ENCODE measurements around the gene PDLIM3. TPM values are rescaled to one million over a fixed set of nuclear protein-coding genes. Genes with fewer than 3 reads are reported as not detected.

Gene PDLIM3
- total and polyA plus RNA-seq, 9 of the 15 experiments (the other 6 are each of a cell fraction or from before 2014, with no cell fraction given) = 0.06 TPM; not detected in 8

DNA sequence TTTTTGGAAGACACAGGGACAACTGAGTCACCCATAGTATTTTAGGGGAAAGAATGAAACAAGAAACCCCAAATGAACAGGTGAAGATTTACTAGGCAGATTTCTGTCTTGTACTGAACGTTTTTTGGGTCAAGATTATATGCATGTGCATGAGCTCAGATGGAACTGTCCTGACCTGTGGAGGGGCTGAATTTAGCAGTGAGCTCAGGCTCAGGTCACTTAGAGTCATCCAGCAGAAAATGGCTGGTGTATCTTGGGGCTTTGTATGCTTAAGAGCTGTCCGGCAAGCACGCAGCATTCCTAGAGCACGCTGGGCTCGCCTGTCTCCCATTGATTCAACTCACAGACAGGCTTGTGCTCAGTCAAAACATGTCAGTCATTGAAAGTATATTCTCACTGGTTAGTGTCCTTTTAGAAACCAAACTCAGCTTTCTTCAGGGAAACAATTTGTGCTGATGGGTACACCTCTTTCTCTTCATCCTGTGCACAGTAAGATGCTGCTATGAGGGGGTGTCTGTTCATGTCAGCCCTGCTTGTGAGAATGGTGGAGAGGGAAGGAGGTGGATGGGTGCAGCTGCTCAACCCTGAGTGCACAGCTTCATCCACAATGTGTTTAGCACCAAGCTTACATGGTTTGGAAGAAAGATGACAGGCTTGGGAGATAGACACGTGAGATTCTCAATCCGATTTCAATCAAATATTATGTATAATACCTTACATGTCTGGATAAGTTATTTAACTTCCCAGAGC is 47.5 kb upstream of the PDLIM3 start:
- FAIRE-seq = no peak
- POLR2A ChIA-PET = interaction anchor here (0.8 kb wide), 1 partner anchor 36 kb away, joined by 4 read pairs; no protein-coding TSS in a partner anchor
- in situ Hi-C loops (cut with MboI) = no loop called here
- TF ChIP-seq, protein P1, sequence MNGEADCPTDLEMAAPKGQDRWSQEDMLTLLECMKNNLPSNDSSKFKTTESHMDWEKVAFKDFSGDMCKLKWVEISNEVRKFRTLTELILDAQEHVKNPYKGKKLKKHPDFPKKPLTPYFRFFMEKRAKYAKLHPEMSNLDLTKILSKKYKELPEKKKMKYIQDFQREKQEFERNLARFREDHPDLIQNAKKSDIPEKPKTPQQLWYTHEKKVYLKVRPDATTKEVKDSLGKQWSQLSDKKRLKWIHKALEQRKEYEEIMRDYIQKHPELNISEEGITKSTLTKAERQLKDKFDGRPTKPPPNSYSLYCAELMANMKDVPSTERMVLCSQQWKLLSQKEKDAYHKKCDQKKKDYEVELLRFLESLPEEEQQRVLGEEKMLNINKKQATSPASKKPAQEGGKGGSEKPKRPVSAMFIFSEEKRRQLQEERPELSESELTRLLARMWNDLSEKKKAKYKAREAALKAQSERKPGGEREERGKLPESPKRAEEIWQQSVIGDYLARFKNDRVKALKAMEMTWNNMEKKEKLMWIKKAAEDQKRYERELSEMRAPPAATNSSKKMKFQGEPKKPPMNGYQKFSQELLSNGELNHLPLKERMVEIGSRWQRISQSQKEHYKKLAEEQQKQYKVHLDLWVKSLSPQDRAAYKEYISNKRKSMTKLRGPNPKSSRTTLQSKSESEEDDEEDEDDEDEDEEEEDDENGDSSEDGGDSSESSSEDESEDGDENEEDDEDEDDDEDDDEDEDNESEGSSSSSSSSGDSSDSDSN (IDR thresholded peaks at IDR 0.05; ENCODE audit: borderline replicate concordance in 1 of 2, low read depth in 2 of 2, low read length in 2 of 2) = no peak
- TF ChIP-seq, protein P2, sequence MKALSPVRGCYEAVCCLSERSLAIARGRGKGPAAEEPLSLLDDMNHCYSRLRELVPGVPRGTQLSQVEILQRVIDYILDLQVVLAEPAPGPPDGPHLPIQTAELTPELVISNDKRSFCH (CRISPR knock-in tag; IDR thresholded peaks at IDR 0.05) = no peak
- TF ChIP-seq, protein P2 (tag; IDR thresholded peaks at IDR 0.05) = no peak
- TF ChIP-seq, protein P3, sequence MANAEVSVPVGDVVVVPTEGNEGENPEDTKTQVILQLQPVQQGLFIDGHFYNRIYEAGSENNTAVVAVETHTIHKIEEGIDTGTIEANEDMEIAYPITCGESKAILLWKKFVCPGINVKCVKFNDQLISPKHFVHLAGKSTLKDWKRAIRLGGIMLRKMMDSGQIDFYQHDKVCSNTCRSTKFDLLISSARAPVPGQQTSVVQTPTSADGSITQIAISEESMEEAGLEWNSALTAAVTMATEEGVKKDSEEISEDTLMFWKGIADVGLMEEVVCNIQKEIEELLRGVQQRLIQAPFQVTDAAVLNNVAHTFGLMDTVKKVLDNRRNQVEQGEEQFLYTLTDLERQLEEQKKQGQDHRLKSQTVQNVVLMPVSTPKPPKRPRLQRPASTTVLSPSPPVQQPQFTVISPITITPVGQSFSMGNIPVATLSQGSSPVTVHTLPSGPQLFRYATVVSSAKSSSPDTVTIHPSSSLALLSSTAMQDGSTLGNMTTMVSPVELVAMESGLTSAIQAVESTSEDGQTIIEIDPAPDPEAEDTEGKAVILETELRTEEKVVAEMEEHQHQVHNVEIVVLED (CRISPR knock-in tag; IDR thresholded peaks at IDR 0.05) = no peak
- TF ChIP-seq MBD2 (IDR thresholded peaks at IDR 0.05; ENCODE audit: borderline replicate concordance, low read depth) = no peak
- TF ChIP-seq ZNF224 (CRISPR knock-in tag; IDR thresholded peaks at IDR 0.05) = no peak
- TF ChIP-seq ASH1L (IDR thresholded peaks at IDR 0.05; ENCODE audit: borderline replicate concordance, low read depth, partially characterized antibody) = no peak
- no peak for TF ChIP-seq MYC (IDR thresholded peaks at IDR 0.05; ENCODE audit: low read depth, low read length)
- TF ChIP-seq MYC (CRISPR knock-in tag; IDR thresholded peaks at IDR 0.05; ENCODE audit: borderline replicate concordance, low read depth) = no peak
- no peak for TF ChIP-seq L3MBTL2 (IDR thresholded peaks at IDR 0.05)
- TF ChIP-seq GATAD2A (IDR thresholded peaks at IDR 0.05) = no peak
- no peak for TF ChIP-seq HNRNPL (IDR thresholded peaks at IDR 0.05; ENCODE audit: low read depth, low read length)
- TF ChIP-seq, protein P4, sequence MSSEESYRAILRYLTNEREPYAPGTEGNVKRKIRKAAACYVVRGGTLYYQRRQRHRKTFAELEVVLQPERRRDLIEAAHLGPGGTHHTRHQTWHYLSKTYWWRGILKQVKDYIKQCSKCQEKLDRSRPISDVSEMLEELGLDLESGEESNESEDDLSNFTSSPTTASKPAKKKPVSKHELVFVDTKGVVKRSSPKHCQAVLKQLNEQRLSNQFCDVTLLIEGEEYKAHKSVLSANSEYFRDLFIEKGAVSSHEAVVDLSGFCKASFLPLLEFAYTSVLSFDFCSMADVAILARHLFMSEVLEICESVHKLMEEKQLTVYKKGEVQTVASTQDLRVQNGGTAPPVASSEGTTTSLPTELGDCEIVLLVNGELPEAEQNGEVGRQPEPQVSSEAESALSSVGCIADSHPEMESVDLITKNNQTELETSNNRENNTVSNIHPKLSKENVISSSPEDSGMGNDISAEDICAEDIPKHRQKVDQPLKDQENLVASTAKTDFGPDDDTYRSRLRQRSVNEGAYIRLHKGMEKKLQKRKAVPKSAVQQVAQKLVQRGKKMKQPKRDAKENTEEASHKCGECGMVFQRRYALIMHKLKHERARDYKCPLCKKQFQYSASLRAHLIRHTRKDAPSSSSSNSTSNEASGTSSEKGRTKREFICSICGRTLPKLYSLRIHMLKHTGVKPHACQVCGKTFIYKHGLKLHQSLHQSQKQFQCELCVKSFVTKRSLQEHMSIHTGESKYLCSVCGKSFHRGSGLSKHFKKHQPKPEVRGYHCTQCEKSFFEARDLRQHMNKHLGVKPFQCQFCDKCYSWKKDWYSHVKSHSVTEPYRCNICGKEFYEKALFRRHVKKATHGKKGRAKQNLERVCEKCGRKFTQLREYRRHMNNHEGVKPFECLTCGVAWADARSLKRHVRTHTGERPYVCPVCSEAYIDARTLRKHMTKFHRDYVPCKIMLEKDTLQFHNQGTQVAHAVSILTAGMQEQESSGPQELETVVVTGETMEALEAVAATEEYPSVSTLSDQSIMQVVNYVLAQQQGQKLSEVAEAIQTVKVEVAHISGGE (CRISPR knock-in tag; IDR thresholded peaks at IDR 0.05) = no peak
- no peak for TF ChIP-seq NFE2 (IDR thresholded peaks at IDR 0.05; ENCODE audit: low read depth)

More for the DNA sequence above, 47.5 kb upstream of the PDLIM3 start:
- H3K79me2 ChIP-seq (ENCODE audit: control insufficient read depth, insufficient read depth, low read length) = no peaks in the 10 kb centered on the region
- no peak overlapping the region for H3K27ac ChIP-seq (ENCODE audit: extremely low read depth, low read depth, low read length)
- no peaks in the 10 kb centered on the region for H3K9me3 ChIP-seq (replicated peaks; ENCODE audit: control insufficient read depth, insufficient read depth, low read depth, low read length)
- 1% methylated on average over 7 of the region's 7 CpGs for WGBS (ENCODE audit: insufficient coverage, low coverage, missing lambda C conversion rate)
- H3K9me1 ChIP-seq (ENCODE audit: control insufficient read depth, insufficient read depth, low read length) = no peaks in the 10 kb centered on the region
- DNase-seq (ENCODE audit: extremely low read depth in 1 of 4, low spot score in 3 of 4) (no peak), ATAC-seq (no peak)
- CTCF ChIA-PET (ENCODE audit: low intra/inter-chr PET ratio) = interaction anchor here (0.5 kb wide), 1 partner anchor 879 kb away, joined by 3 read pairs; no protein-coding TSS in a partner anchor
- no TSS peak for BruUV-seq (replicated peaks)
- no peak overlapping the region for H2AFZ ChIP-seq (ENCODE audit: low read depth, low read length)
- intact Hi-C loops (cut with micrococcal nuclease) = no loop called here
- H3K9ac ChIP-seq (ENCODE audit: insufficient read depth in 1 of 2, low read depth in 2 of 2, low read length in 2 of 2) = no peak overlapping the region
- no peak overlapping the region for H3K4me2 ChIP-seq (ENCODE audit: insufficient read depth, low read length)
- peaks cover 28 to 47% of the 10 kb centered on the region in 2 experiments for H3K27me3 ChIP-seq (ENCODE audit: control insufficient read depth in 2 of 2, insufficient read depth in 2 of 2, low read length in 2 of 2)
- H4K20me1 ChIP-seq (replicated peaks; ENCODE audit: control insufficient read depth, insufficient read depth, low read length) = no peaks in the 10 kb centered on the region
- H3K36me3 ChIP-seq (ENCODE audit: control insufficient read depth, insufficient read depth, low read length) = no peaks in the 10 kb centered on the region
- H3K4me3 ChIP-seq = no peak overlapping the region
- peaks cover 0 to 3% of the 10 kb centered on the region in 2 experiments; a peak in 2 of 5 replicates for H3K4me1 ChIP-seq (replicated peaks in 1 of 2; ENCODE audit: control insufficient read depth in 2 of 2, insufficient read depth in 2 of 2, low read length in 2 of 2)

Data from K562 (cell line).